ENCODE measurements around the gene TSHZ2. TPM values are rescaled to one million over a fixed set of nuclear protein-coding genes. Genes with fewer than 3 reads are reported as not detected.

The TSHZ2 gene
- total RNA-seq, 2 donors from 2014 or later: 3.3 to 6.2 TPM

DNA sequence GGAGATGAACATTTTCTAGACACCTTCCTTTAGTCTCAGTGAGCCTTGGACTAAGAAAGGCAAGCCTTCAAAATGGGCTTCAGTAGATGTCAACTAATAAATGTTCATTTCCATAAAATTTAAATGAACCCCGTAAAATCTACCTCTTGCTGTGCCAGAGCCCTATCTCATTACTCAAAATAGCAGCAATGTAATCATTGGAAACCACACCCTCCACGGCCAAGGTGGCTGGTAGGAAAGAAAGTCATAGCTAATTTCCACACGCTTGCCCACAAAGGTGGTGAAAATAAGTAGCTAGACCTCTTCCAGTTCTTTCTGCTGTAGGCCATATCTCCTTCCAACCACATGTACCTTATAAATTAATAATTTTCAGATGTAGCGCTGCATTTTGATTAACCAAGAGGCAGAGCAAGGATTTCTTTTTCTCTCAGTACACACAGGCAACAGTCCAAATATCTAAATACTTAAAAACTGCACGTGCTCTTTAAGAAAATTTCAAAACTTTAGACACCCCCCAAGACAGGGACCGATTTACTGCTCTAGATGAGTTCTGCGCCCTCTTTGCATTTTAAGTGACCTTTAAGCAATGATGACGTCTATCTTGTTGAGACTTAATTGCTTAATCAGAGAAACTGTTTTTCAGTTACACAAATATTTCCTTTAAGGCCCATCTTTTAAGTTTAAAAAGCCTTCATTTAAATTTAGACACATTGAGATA, 330.7 kb downstream of the TSHZ2 start:
- no peaks in the 10 kb centered on the region for H3K36me3 ChIP-seq
- no peak overlapping the region for H3K4me3 ChIP-seq
- TF ChIP-seq, protein P1, sequence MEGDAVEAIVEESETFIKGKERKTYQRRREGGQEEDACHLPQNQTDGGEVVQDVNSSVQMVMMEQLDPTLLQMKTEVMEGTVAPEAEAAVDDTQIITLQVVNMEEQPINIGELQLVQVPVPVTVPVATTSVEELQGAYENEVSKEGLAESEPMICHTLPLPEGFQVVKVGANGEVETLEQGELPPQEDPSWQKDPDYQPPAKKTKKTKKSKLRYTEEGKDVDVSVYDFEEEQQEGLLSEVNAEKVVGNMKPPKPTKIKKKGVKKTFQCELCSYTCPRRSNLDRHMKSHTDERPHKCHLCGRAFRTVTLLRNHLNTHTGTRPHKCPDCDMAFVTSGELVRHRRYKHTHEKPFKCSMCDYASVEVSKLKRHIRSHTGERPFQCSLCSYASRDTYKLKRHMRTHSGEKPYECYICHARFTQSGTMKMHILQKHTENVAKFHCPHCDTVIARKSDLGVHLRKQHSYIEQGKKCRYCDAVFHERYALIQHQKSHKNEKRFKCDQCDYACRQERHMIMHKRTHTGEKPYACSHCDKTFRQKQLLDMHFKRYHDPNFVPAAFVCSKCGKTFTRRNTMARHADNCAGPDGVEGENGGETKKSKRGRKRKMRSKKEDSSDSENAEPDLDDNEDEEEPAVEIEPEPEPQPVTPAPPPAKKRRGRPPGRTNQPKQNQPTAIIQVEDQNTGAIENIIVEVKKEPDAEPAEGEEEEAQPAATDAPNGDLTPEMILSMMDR (IDR thresholded peaks at IDR 0.05): no peak
- H3K27me3 ChIP-seq: no peaks in the 10 kb centered on the region
- H3K4me1 ChIP-seq: no peaks in the 10 kb centered on the region
- DNase-seq (ENCODE audit: low spot score): no peak
- no peak overlapping the region for H3K27ac ChIP-seq
- H3K9me3 ChIP-seq: no peaks in the 10 kb centered on the region

DNA sequence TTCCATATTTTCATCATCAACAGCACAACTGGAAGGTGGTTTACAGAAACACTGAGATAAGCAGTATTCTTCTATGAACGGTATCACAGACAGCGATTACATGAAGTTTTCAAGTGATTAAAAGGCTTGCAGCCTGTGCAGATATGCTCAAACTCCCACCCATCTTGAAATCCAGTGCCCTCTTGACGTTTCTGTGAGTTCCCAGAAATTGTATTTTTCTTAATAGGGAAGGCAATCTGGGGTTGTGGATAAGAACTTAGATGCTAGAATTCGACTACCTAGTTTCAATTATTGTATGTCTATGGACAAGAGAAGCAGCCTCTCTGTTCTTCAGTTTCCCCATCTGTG, 331.2 kb downstream of the TSHZ2 start:
- Histone ChIP-seq H3K36me3 (no peaks in the 10 kb centered on the region), H3K27me3 (no peaks in the 10 kb centered on the region), H3K4me3 (no peak overlapping the region), H3K9me3 (no peaks in the 10 kb centered on the region), H3K4me1 (no peaks in the 10 kb centered on the region), H3K27ac (no peak overlapping the region)
- DNase-seq (ENCODE audit: low spot score): no peak
- TF ChIP-seq, protein P1 (IDR thresholded peaks at IDR 0.05): no peak

DNA sequence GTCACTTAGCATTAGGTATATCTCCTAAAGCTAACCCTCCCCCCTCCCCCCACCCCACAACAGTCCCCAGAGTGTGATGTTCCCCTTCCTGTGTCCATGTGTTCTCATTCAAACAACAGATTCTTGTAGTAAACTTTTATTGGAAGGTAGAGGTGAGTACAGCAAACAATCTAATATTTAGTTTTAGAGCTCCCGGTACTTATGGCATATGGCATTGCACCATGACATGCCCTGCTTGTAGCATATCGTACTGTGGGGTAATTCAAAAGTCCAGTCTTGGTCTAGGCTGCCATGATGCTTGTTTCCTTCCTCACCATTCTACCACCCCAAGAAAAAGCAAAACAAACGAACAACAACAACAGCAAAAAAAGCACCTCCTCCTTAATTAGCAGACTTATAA, 332.0 kb downstream of the TSHZ2 start:
- H3K4me3 ChIP-seq: no peak overlapping the region
- no peak for DNase-seq (ENCODE audit: low spot score)
- H3K27me3 ChIP-seq: no peaks in the 10 kb centered on the region
- no peaks in the 10 kb centered on the region for H3K36me3 ChIP-seq
- no peaks in the 10 kb centered on the region for H3K4me1 ChIP-seq
- TF ChIP-seq, protein P1 (IDR thresholded peaks at IDR 0.05): no peak
- no peak overlapping the region for H3K27ac ChIP-seq
- no peaks in the 10 kb centered on the region for H3K9me3 ChIP-seq

DNA sequence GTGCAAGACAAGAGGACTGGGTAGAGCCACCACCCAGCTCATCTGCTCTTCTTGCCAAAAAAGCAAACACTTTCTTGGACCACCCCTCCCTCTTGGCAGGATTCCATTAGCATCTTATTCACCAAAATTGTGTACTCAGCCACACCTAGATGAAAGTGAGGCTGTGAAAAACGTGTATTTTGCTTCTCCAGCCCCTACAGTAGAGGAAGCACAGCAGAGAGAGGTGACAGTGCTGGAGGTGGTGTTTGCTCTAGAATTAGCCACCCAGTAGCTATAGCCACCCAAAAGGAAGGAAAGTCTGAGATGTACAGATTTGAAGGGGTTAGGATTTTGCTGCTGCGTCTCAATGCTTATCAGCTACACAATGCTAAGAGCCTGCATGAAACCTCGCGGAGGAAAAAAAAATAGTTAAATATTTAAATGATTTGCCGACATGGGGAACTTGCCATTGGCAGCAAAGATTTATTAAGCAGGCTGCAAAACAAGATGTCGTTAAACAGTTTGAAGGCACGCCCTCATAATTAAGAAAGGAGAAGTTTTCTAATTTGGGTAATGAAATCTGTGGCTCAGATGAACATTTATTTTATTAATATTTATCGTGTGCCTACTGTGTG, 334.1 kb downstream of the TSHZ2 start:
- no peak for DNase-seq (ENCODE audit: low spot score)
- no peaks in the 10 kb centered on the region for H3K4me1 ChIP-seq
- no peaks in the 10 kb centered on the region for H3K27me3 ChIP-seq
- H3K27ac ChIP-seq: no peak overlapping the region
- H3K9me3 ChIP-seq: no peaks in the 10 kb centered on the region
- H3K4me3 ChIP-seq: no peak overlapping the region
- H3K36me3 ChIP-seq: no peaks in the 10 kb centered on the region
- TF ChIP-seq, protein P1 (IDR thresholded peaks at IDR 0.05): no peak

DNA sequence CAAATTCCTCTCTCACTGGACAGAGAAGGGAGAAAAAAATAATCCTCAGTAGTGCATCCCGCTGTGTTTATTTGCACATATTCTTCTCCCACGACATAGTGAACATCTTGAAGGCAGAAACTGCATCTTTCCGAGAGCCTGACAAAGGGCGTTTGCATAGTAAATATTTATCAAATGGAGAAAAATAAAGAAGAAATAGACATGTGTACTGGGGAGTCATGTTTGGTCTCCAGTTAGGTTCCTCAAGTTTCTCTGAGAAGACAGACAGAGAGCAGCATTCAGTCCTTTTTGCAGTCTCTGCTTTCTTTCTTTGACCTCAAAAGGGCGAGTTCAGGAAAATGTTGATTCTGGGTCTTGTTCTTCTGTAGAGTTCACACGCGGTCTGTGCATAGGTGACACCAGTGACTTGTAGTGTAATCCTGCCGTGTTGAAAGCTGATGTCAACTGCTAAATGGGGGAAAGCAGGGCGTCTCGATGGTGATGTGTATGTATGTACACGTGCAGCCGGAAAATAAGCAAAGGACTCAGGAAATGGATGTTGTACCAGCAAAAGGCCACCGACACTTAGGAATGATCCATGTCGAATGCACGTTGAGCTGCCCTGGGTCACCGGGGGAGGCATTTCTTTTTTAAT, 335.9 kb downstream of the TSHZ2 start:
- H3K4me3 ChIP-seq: no peak overlapping the region
- H3K4me1 ChIP-seq: no peaks in the 10 kb centered on the region
- no peaks in the 10 kb centered on the region for H3K9me3 ChIP-seq
- H3K36me3 ChIP-seq: no peaks in the 10 kb centered on the region
- TF ChIP-seq, protein P1 (IDR thresholded peaks at IDR 0.05): no peak
- no peaks in the 10 kb centered on the region for H3K27me3 ChIP-seq
- no peak for DNase-seq (ENCODE audit: low spot score)
- H3K27ac ChIP-seq: no peak overlapping the region
